ENCODE results near the gene EFNA5. TPM values are rescaled to one million over a fixed set of nuclear protein-coding genes. Genes with fewer than 3 reads are reported as not detected.

EFNA5 gene
- total RNA-seq, 1 experiment from 2014 or later = 4.0 TPM

DNA sequence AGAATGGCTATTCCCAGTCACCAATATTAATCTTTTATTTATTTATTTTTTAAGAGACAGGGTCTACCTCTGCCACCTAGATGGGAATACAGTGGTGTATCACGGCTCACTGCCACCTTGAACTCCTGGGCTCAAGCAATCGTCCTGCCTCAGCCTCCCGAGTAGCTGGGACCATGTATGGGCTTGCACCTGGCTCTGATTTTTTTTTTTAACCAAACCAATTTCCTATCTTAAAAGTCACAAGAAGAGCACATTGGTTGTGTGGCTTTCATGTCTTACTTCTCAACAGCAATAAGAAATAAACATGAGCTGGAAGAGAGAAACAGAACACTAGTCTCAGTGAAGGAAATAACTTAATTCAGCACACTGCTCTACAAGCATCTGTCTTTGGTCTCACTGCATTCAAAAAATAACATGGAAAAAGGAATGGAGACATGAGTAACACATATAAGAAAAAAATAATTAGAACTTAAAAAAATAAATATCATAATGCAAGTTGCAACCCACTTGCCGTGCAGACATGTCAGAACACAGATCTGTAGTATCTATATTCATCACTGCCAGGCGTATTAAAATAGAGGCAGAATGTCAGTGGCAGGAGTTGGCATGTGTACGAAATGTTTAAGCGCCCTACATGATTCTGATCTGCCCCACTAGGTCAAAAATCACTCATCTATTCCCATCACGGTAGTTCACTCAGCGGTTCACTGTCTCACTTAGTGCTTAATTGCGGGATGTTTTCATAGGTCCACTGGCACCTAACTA lies 66.4 kb downstream of the EFNA5 start:
- DNase-seq (ENCODE audit: low read depth) = no peak

DNA sequence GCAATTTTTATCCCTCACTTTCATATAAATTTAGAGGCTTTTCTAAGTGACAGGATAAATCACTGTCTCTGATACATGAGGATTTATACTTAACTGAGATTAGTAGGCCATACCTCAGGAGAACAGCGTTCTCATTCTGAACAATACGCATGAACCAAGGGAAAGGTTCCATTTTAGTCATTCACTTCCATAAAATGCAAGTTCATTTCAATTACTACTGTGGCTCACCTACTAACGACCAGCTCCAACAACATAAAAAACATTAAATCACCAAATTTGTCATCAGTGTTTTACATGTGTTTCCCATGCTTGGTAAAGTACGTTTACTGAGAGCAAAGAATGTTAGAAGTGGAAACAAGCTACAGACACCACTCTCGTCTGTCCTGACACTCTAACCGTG lies 67.4 kb downstream of the EFNA5 start:
- no peak for DNase-seq (ENCODE audit: low read depth)

DNA sequence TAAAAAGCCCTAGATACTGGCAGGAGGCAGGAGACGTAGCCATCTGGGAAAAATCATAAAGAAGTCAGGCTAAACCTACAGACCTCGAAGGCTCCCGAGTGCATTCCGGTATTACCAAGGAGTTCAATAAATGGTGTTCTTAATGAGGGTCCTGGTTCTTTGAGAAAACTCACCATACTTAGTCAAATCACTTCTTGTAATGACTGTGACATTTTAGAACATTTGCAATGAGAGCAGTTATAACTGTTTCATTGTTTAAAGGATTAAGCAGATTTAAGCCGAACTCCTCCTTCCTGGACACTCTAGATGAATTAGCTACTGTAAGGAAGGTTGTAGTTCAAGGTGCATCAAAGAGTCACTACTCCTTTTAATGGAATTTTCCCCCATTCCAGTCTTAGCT lies 67.8 kb downstream of the EFNA5 start:
- DNase-seq (ENCODE audit: low read depth) = no peak

DNA sequence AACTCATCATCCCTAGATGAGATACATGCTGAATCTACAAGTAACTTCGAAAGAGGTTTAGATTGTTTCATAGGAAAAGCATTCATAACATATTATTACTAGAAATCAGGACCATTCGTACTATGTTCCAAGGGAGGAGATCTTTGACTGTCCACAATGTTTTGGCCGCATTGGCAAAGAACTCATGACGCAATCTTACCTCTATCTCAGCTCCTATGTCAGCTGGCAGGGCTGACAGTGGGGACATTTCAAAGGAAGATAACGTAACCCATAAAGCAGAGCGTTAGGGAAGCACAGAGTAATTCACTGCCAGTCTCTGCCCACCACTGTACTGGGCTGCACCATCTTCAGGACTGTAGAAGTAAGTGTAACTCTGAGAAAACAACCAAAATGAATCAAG lies 69.7 kb downstream of the EFNA5 start:
- no peak for DNase-seq (ENCODE audit: low read depth)

DNA sequence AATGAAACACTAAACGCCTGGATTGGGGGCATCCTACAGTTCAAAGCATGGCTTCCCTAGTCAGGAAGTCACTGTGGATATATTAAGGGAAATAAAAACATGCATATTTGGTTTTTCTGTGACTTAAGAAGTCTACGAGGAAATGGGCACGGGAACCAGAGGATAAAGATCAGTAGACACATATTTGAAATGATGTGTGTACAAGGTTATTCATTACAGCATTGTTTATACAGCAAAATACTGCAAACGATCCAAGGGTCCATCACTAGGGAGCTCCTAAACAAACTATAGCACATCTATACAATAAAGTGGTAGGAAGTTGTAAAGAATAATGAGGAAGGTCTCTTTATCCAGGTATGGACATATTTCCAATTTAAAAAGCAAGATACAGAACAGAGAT lies 71.8 kb downstream of the EFNA5 start:
- DNase-seq (ENCODE audit: low read depth) = no peak

DNA sequence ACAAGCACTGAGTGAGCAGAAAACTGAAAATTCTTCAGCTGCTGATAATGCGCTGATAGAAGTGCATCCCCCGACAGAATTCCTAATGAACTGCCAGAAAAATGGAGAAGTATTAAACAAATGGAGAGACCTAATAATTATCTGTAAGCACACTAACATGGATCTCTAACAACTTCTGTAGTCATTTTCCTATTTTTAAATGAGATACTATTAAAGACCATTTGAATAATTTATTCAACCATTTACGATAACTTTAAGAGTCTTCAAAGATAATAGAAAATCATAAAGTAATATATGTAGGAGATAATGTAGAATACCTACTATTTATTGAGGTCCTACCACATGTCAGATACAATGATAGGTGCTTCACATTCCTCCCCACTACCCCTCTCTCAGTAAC lies 72.9 kb downstream of the EFNA5 start:
- DNase-seq (ENCODE audit: low read depth) = no peak

DNA sequence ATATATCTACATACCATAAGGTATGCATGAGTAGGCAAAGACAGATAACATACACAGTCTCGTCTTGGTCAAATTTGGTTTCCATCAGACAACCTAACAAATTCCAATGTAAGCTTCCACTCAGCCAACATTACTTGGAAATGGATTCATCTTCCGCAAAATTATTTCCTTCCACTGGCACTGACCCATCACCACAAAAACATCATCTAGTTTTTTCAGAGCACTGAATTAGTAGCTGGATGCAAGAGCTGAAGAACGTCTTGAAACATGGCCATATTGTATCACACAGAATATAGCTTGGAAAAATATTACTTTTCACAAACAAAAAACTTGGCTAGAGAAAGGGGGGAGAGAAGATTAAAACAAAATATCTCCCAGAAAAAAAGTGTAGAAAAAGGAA lies 73.5 kb downstream of the EFNA5 start:
- DNase-seq (ENCODE audit: low read depth) = no peak

DNA sequence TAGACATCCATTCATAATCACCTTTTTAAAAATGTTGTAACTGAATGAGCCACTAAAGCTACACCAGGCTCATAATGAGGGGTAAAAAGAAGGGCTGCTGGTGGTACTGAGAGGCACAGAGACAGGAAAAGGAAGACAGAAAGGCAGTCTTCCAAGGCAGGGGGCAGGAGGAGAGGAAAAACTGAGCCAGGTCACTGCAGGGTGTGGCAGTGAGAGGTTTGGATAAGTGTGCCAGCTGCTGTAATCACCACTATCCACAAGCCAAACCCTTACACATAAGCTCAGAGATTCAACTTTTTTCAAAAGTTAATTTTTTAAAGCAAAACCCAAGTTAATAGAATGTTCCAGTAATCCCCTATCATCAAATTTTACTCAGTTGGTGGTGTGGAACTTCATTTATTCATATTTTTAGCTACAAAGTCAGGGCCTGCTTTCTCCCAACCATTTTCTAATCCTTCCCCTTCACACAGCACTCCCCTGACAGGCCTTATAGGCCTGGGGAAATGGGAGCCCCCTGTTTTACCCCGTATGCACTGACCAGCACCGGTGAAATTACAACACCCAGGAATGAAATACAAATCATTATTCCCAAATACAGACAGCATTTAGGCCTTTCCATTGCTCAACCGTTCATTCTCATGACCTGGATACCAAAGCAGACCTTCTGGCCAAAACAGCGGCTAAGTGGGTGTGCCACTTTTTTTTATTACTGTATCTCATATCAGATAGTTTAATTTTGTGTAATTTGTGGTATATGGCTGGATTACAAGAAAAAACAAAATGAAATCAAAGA lies 76.3 kb downstream of the EFNA5 start:
- peak; percentile 38 for DNase-seq (ENCODE audit: low read depth)

DNA sequence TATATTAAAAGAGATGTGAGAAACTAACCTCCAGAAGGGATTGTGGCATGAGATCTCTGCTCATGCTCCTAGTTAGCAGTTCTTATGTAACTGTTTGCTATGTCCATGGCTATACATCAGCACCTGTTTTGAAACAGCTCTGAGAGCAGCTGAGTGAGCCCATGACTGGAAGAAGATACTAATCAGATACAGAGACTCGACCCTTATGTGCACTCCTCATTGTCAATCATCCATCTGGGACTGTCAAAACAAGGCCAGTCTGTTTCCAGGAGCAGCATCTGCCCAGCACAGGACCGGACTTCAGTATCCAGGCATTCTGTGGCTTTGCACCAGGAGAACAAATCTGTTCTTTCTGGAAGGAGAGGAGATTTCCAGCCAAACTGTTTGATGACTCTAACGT lies 77.7 kb downstream of the EFNA5 start:
- no peak for DNase-seq (ENCODE audit: low read depth)

DNA sequence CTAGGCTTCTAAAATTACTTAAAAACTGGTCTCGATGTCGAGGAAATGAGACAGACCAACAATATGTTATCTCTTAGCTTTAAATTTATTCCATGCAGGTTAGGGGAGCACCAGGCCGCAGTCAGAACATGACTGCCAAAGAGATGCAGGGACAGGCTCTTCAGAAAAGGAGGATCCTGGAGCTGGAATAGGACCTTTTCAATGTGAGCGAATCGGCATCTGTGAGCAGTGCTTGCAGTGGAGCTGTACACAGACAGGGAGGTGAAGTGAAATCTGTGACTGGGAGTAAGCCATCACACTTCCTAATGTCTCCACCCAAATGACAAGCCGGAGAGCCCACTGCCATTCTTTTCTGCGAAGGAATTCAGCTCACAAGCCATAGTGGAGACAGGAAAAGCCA lies 78.2 kb downstream of the EFNA5 start:
- DNase-seq (ENCODE audit: low read depth) = no peak

DNA sequence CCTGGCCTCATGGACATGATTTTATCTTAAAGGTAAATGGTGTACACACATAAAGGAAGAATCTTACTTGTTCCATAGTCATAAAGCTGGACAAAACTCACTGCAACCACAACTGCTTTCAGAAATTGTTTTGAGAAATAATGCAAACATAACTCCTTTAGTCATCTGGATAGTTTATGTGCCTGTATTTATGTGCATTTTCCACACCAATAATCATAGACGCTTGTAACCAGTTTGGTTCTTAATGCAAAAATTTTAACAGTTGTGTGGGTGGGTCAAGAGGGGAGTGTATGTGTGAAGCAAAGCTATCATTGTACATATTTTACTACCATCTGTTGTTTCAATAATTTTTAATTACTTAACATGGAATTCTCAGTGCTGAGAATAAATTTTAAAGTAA lies 80.1 kb downstream of the EFNA5 start:
- no peak for DNase-seq (ENCODE audit: low read depth)

DNA sequence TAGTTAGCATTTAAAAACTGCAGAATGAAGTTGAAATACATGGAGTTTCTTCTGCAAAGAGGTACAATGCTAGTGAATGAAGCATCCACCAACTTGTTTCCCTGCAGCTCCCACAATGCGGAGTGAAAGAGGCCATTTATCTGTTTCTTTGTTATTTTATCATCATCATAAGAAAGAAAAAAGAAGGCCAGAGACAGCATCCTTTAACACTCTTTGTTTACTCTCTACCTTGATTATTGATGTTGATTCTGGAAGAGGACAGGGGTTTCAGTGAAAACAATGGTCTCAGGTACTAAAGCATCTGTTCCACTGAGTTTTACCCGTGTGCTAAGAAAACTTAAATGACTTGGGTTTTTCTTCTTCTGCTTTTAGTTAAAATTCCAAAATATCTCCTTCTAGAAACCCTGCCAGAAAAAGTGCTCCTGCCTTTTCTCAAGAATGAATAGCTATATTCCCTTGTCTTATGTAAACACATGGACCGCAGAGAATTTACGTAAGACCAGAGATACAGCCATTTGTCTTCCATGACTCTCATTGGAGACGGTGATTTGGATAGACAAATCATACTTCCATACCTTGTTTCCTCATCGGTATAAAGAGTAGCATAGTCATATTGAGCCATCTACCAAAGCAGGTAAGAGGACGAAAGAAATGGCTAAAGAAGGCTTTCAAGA lies 81.1 kb downstream of the EFNA5 start:
- DNase-seq (ENCODE audit: low read depth) = no peak

DNA sequence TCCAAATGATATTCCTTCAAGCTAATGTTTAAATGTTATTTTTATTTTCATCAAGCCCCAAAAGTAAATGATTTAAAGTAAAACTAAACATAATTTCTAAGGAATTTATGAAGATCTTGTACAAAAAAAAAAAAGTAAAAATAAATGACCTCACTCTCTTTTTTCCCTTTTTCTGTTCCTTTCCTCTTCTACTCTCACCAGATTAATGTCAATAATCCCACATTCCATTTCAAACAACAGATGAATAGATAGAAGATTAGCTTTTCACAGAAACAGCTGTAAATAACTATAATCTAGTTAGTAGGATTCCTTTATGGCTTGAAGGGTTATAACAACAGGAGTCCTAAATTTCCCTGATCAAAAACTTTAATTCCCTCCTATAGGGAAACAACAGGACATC lies 88.1 kb downstream of the EFNA5 start:
- no peak for DNase-seq (ENCODE audit: low read depth)

DNA sequence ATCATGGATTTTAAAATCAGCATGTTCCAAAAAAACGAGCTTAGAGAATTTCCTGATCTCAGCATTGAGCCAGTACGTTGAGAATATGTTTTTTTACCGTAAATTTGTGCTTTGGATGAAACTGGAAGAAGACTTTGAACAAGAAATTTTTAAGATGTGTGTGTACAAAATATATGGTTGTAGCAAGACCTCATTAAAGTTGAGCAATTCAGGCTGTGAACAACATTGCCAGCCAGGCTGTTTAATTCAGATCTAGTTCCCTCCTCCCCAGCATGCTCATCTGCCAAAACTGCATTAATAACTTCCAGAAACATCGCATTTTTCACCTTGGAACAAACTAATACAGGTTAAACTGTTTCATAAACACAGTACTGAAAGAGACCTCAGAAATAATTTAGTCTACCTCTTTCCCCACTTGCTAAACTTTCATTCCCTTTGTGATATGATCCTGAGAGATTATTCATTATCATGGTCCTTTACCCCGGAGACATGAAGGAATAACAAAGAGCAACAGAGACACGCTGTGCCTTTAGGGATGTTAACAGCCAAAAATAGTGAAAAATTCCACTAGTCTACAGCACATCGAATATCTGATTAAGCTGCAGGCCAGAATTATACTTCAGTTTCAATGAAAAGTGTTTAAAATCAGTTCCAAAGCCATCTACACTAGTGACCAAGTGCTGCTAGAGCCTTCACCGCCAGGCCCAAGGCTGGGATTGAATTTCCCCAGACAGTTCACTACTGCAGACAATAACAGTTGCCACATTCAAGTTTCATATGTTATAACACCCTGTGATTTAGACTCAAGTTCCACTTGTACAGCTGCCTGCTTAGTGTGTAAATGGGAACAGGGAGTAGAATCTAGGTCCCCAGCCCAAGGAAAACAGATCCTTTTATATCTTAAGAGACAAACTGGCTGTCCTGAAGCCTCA lies 89.6 kb downstream of the EFNA5 start:
- DNase-seq (ENCODE audit: low read depth) = no peak

DNA sequence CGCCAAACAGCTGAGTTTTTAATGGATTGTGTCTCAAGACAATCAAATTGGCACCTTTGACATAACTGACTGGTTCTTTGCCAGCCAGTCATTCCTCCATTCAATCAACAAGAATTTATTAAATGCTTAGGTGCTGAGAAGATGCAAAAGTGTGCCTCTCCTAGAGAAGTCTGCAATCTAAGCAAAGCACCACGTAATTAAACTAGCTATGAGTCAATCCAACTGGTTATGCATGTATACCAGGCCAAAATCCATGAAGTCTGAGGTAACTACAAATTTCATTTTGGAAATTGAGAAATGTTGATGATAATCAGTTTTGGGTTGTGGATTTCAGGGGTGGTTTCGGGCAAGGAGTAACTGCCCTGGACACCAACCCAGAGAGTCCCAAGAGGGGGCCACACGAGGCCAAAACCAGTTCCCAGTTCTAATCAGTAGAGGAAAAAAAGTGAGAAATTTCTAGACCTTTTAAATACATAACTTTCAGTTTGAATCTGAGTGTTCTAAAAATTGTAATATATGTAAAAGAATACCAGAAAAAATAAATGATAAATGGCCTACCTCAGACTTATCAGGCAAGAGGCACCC lies 92.6 kb downstream of the EFNA5 start:
- DNase-seq (ENCODE audit: low read depth) = no peak

DNA sequence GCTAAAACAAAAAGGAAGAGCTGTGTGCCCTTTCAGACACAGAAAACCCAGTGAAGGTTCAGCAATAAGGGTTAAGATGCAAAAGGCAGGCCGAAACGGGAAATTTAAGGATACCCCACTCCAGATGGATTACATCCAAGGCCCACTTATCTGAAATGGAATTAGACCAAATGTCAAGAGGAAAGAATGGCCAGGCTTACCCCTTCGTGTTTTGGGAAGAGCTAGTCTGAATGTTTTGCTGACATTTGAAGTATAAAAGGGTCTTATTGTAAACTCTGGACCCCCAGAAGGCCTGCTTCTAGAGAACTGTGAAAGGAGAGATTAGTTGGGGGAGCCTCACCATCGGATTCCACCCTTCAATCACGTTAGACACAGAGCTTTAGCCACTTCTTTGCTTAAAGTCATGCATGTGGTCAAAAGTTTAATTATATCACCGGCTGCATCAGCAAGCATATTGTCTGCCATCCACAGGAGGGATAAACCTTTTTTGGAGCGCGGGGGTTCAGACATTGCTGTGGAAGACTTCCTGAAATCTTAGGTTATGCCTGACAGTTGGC lies 93.3 kb downstream of the EFNA5 start:
- DNase-seq (ENCODE audit: low read depth) = no peak

DNA sequence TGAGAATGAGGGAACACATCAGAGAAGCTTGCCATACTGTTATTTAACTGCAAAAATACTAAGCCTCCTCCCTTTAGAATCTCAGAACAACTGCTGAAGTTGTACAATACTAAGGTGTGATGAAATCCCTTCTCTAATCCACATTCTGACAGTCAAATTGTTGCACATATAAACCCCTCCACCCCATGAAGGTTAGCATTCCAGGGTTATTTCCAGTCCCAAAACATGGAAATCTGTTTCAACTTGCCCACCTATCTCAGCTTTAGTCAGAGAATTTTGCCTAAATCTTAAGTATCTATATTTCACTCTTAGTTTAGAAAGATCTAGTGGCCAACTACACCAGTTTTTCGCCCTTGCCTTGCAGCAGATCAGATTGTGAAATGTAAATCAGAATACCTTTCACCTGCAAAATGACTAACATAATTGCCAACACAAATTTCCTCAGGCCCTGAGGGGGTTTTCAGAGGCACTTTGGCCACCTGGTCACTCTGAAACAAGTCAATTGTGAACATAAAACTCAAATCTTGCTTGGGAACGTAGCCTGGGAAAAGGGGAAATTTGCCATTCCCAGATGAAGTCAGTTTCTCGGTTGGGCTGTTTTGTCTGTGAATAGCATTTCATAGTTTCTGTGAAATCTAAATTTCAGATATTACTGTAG lies 93.9 kb downstream of the EFNA5 start:
- no peak for DNase-seq (ENCODE audit: low read depth)

DNA sequence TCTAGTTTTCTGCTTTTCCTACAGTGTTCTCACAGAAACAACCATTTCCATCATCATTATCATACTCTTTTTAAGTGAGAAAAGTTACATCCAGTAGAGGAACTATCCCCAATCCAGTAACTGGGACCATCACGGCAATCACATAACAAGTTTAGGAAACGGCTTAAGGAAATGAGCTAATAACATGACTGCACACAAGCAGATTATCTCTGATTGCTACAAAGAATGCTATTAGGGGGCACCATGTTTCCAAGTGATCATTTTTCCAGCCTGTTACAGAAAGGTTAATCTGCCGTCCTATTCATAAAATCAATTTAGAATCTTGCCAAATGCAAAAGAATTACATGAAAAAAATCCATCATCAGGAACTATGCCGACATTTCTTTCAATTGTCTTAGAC lies 94.6 kb downstream of the EFNA5 start:
- DNase-seq (ENCODE audit: low read depth) = no peak

DNA sequence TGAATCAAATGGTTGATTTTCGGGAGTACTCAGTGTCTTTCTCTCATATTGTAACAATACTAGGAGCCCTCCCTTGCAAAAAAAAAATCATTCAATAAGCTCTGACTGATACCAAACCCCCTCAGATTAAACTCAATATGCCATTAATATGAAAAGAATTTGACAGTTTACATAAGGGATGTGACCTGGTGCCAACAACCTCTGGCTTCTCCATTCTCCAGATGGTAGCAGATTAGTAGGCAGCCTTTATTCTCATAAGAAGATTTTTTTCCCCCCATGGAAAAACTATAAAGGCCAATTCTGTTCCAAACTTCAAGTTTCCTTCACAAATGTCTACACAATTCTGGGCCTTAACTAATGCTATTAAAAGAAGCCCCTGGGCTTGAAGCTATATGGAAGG lies 96.5 kb downstream of the EFNA5 start:
- no peak for DNase-seq (ENCODE audit: low read depth)

DNA sequence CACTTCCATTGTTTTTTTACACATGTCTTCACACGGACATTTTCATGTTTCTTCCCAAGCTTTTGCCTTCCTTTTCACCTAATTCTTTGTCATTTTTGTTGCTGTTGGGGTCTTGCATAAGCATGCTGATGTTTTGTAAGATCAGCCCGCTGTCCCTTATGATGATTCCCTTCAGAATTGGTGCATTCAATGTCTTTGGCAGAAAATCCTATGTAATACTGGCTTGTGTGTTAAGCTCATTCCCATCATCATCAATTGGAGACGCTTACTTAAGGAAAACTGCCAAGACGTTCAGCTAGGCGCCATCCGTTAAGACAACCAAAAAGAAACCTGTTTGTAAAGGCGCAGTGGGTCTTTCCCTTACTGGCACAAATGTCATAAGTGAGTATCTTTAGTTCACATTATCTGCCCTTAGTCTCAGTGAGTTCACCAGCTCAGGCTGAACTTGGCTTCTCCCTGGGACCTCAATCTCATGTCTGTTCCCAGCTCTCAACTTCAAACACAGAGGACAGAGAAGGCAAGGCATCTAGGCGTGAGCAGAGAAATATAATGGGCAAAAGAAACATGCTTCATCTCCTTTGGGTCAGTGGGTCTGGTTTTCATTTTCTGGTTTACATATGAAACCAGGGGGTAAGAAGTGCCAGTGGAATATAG lies 97.9 kb downstream of the EFNA5 start:
- DNase-seq (ENCODE audit: low read depth) = no peak
